Mammary epithelial cell (primary cell): ENCODE results near the gene MRPL30.

ENCODE experiments used
- CTCF ChIP-seq, 2 donors: IDR thresholded peaks in 1 of 2; conservative IDR thresholded peaks in 1 of 2; 2 replicates each; pipeline ENCODE4 v1.5.1; 2011 to 2012; ENCODE audit warnings: inconsistent platforms in 2 of 2, low read length in 2 of 2, mild to moderate bottlenecking in 2 of 2, control low read depth in 1 of 2, low read depth in 1 of 2; ENCODE audit not compliant: insufficient read depth in 1 of 2; ENCODE audit errors: extremely low read depth in 1 of 2
- EZH2 ChIP-seq: IDR thresholded peaks from 2 replicates; pipeline ENCODE4 v1.6.1; 2012; ENCODE audit warnings: low read length, inconsistent platforms, borderline replicate concordance

GRCh38 chr2:99190548-99190947 is 9.6 kb downstream of the MRPL30 start:
- no peak for TF ChIP-seq CTCF (conservative IDR thresholded peaks at IDR 0.05 in 1 of 2, IDR thresholded peaks at IDR 0.05 in 1 of 2; ENCODE audit: extremely low read depth in 1 of 2, insufficient read depth in 1 of 2, low read depth in 1 of 2, low read length in 2 of 2)
- TF ChIP-seq EZH2 = no peak
